T-helper 1 cell (primary cell): ENCODE data around the gene STPG2.
"Not testable (repeated sequence)": the region's sequence is repeated elsewhere in the genome, so short reads cannot be mapped to it uniquely, and the experiment has no call there.

Experiments used
- DNase-seq, 5 donors: peaks; one replicate each; pipeline ENCODE4 v3.0.0-alpha.2; 2012 to 2020

The STPG2 gene

DNA sequence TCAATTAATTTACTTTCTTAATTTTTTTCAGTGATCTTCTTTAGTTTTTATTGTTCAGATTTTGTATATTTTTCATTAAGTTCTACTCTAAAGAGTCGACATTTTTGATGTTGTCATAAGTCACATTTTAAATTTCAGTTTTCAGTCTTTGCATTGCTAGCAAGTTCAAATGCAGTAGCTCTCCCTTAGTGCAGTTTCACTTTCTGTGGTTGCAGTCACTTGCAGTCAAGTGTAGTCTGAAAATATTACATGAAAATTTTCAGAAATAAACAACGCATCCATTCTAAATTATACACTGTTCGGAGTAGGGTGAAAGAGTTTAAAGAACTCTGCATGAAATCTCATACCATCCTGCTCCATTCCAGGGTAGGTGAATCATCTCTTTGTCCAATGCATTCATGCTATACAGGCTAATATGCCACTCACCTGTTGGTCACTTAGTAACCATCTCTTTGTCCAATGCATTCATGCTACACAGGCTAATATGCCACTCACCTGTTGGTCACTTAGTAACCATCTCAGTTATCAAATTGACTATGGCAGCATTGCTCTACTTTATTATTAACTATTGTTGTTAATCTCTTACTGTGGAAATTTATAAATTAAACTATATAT lies 356.9 kb downstream of the STPG2 start:
- DNase-seq: no peak

DNA sequence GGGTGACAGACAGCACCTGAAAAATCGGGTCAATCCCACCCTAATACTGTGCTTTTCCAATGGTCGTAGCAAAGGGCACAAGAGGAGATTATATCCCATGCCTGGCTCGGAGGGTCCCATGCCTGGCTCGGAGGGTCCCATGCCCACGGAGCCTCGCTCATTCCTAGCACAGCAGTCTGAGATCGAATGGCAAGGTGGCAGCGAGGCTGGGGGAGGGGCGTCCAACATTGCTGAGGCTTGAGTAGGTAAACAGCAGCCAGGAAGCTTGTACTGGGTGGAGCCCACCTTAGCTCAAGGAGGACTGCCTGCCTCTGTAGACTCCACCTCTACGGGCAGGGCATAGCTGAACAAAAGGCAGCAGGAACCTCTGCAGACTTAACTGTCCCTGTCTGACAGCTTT lies 365.1 kb downstream of the STPG2 start:
- no peak for DNase-seq

DNA sequence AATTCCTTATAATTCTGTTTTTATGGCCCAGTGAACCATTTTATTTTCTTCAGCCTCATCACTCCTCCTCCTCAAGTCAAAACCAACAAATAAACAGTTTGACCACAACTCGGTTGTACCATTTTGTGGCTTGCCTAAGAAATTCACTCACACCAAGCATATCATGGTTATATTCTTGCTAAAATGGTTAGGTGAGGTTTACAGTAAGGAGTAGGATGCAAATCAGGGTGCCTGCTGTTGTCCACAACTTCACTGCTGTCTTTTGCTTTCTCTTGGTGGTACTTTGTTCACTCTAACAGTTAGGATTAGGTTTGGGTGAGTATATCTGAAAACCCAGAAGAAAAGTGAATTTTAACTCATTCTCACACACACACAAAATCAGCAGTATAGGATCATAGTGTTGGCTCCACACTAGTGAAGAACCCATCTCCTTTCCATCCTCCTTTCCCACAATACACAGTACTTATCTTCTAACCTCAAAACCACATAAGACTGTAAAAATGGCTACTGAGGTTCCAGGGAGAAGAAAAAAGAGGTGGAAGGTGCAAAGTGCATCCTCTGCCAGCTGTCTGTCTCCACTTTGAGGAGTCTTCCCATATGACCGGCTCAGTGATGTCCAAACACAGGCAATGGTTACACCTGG lies 368.8 kb downstream of the STPG2 start:
- no peak for DNase-seq

DNA sequence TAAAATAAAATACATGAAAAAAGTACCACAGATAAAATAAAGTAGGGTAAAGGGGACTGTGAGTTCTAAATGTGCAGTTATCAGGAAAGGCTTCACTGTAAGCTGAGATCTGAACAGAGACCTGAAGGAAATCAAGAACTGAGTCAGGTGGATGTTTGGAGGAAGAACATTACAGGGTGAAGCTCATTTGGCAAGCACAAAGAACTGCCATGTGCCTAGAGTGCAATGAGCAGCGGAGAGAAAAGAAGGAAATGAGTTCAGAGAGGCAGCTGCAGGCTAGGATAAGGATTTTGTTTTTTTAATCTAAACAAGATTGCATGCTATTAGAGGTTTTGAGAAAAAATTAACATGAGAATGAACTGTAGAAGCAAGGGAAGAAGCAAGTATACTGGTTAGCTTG lies 373.1 kb downstream of the STPG2 start:
- DNase-seq: no peak

DNA sequence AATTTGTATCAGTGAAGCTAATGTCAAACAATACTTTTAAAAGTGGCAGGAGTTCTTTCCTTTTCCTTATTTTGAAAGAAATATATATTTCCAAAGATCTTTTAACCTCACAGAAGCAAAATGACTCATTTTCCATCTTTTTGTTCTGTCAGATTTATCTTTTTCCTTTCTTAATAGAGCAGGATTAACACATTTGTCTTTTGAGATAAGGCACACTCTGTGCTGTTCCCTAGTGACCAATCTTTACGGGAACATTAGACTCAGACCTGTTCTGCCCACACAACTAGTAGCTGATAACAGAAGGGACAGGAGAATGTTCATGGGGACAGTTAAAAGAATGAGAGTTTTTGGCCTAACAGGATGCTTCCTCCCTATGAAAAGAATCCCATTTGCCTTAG lies 381.2 kb downstream of the STPG2 start:
- no peak for DNase-seq

GRCh38 chr4:97761445-97762114 lies 381.7 kb downstream of the STPG2 start:
- no peak for DNase-seq

DNA sequence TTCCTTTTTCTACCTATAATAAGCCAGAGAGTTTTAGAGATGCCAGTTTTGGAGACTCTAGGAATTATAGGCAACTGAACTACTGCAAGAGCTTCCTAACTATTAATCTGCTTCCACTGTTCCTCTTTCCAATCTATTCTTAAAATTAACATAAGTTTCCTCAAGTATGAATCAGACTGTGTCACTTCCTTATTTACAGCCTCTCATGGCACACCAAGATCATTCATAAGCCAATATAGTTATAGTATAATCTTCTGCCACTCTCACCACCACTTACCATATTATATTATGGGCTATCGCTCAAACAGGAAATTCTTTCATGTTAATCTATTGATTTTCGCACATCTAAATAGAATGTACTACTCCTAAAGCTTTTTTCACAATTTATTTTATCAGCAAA lies 383.5 kb downstream of the STPG2 start:
- no peak for DNase-seq

- DNase-seq: no peak
Measured at GRCh38 chr4:97752599-97752998, 390.7 kb downstream of the STPG2 start.

DNA sequence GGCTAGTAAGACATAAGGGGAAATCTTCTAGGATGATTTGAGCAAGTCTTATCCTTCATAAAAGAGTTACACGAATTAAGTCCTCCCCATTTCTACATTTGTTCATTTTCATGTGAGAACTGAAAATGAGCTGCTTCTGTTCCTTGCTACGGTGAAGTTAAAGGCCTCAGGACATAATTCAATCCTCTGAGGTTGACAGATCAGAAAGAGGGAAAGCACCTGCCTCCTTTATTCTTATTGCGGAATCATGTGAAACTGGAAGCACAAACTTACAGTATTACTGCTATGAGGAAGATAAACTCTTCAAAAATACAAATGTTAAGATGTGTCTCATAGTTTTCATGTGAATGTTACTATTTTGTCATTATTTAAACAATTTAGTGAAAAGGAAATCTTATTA lies 395.3 kb downstream of the STPG2 start:
- no peak for DNase-seq

- DNase-seq: no peak
Measured at GRCh38 chr4:97720869-97721432, 422.3 kb downstream of the STPG2 start.

- DNase-seq: no peak
Measured at GRCh38 chr4:97691111-97691605, 452.1 kb downstream of the STPG2 start.

GRCh38 chr4:97670703-97671269 lies 472.5 kb downstream of the STPG2 start:
- no peak for DNase-seq

- no peak for DNase-seq
Measured at GRCh38 chr4:97665553-97665952, 477.7 kb downstream of the STPG2 start.

DNA sequence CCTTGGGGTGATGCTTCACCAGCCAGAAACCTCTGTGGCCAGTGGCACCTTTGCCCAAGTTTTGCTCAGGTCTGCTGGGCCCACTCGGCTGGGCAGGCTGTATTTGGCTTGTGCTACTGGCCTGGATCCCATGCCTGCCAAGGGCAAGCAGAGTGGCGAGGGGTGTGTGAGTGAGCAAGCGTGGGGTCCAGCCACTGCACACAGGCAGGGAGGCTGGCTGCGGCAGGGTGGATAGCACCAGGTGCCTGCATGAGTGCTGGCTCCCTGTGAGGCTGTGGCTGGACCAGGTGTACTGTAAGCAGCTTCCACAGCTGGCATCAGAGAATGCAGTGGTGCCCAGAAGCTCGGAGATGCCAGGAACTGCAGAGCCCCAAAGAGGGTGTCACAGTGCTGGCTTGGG lies 478.5 kb downstream of the STPG2 start:
- no peak for DNase-seq

GRCh38 chr4:97662133-97662532 lies 481.1 kb downstream of the STPG2 start:
- no peak for DNase-seq

- no peak for DNase-seq
Measured at GRCh38 chr4:97656044-97656720, 487.1 kb downstream of the STPG2 start.

DNA sequence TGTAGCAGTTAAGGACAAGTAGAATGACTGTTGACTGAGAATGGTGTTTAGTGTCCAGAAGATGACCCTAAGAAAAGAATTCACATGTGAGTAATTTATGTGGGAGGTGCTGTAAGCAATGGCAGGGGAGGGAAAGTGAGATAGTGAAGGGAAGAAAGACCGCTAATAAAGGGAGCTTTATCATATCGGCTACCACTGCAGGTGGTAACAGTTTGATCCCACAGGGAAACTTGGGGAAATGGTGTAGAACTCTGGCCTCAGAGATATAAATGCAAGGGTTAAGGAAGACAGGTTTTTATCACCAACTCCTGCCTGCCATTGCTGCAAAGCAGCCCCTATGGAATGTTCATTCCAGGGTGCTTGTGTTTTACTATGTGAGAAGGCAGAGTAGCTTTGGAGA lies 489.6 kb downstream of the STPG2 start:
- DNase-seq: no peak

GRCh38 chr4:97646997-97647396 lies 496.3 kb downstream of the STPG2 start:
- no peak for DNase-seq

DNA sequence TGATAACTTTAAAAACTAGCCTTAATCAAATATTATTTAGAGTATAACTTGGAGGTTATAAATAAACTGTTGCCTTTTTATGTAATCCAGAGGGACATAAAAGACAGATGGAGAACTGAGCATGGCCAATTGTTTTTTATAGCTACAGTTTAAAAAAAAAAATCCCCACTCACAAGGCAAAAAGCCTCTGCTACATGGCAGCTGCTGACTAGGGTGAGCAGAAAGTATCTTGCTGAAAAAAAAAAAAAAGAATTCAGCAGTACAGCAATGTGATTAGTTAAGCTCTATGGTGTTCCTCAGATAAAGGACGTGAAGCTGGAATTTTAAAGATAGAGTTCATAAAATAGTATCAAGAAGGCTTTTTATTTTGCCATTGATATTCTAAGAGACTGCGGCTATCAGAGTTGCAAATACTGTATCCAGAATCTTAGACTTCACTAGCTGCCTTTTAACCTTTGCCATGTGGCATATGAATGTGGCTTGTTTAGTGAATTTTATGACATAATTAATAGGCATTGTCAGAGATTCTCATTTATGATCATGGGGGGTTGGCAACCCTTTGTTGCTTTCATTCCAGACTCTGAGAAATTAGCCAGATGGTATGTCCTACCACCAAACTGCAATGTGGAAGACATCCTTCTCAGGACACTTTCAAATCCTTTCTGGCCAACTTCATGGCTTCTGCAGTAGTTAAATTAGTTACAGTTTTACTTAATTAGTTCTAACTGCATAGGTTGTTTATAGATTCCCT lies 498.0 kb downstream of the STPG2 start:
- no peak for DNase-seq

DNA sequence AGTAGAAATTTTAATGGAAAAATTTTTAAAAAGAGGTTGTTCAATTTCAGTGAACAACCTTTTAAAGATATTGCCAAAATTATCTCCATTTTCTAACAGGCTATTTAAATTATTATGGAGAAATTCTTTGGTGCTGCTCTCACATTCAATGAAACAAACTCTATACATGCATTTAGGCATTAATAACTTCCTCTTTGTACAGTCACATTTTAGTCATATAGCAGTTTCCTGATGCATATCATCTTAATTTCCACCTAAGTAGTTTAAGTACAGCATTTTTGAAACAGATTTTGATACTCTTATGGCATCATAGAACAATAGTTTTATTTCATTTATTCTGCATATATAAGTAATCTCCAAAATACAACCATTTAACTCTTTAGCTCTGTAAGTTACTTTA lies 500.1 kb downstream of the STPG2 start:
- DNase-seq: no peak

GRCh38 chr4:97639961-97640360 lies 503.3 kb downstream of the STPG2 start:
- DNase-seq: no peak

DNA sequence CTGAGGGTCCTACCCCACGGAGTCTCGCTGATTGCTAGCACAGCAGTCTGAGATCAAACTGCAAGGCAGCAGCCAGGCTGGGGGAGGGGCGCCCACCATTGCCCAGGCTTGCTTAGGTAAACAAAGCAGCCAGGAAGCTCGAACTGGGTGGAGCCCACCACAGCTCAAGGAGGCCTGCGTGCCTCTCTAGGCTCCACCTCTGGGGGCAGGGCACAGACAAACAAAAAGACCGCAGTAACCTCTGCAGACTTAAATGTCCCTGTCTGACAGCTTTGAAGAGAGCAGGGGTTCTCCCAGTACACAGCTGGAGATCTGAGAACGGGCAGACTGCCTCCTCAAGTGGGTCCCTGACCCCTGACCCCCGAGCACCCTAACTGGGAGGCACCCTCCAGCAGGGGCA lies 509.4 kb downstream of the STPG2 start:
- not testable (repeated sequence) for DNase-seq
